Heart right ventricle (tissue), 16 donors: ENCODE results near the gene NPB. TPM values are rescaled to one million over a fixed set of nuclear protein-coding genes. Genes with fewer than 3 reads are reported as not detected.
A peak's percentile ranks its signal among the peaks of the same experiment; 100 is the strongest.

Experiments
- ATAC-seq, 8 donors: fragments of 200-7000 bp; cut with Tn5 transposase; one replicate each; pipeline ENCODE4 v1.9.1; 2020; ENCODE audit warnings: mild to moderate bottlenecking in 8 of 8, moderate library complexity in 8 of 8, moderate number of reproducible peaks in 1 of 8
- DNase-seq, 2 donors: peaks; one replicate each; pipeline ENCODE4 v3.0.0-alpha.2; 2020
- H3K27ac ChIP-seq, 10 donors: fragments of 200-600 bp; sonication (generic) in 2 of 10; one replicate each; pipeline versions ENCODE4 v1.5.0 to v1.8.0; 2020 to 2022; ENCODE audit warnings: mild to moderate bottlenecking in 3 of 10
- H3K27me3 ChIP-seq, 7 donors: fragments of 200-600 bp; one replicate each; pipeline ENCODE4 v1.8.0; 2021 to 2022; ENCODE audit warnings: mild to moderate bottlenecking in 2 of 7
- H3K36me3 ChIP-seq, 9 donors: fragments of 200-600 bp; sonication (generic) in 1 of 9; one replicate each; pipeline versions ENCODE4 v1.5.0 to v1.8.0; 2020 to 2022; ENCODE audit warnings: mild to moderate bottlenecking in 2 of 9
- H3K4me1 ChIP-seq, 9 donors: fragments of 200-600 bp; sonication (generic) in 1 of 9; one replicate each; pipeline versions ENCODE4 v1.5.0 to v1.8.0; 2020 to 2022; ENCODE audit warnings: mild to moderate bottlenecking in 4 of 9
- H3K4me3 ChIP-seq, 10 donors: fragments of 200-600 bp; sonication (generic) in 2 of 10; one replicate each; pipeline versions ENCODE4 v1.5.0 to v1.8.0; 2020 to 2022; ENCODE audit warnings: mild to moderate bottlenecking in 7 of 10, moderate library complexity in 2 of 10
- H3K9me3 ChIP-seq, 11 donors: fragments of 200-600 bp in 10 of 11; sonication (generic) in 2 of 11; one replicate each; pipeline versions ENCODE4 v1.5.0 to v1.8.0; 2013 to 2022; ENCODE audit warnings: mild to moderate bottlenecking in 2 of 11, control low read depth in 1 of 11, moderate library complexity in 1 of 11
- WGBS, 2 donors: extraction: QIAGEN DNeasy Blood & Tissue Kit; methylation state at CpG; one replicate each; pipeline ENCODE4 v1.1.7; 2013; ENCODE audit warnings: inconsistent platforms in 1 of 2; 5-methylcytosine and 5-hydroxymethylcytosine counted together
- intact Hi-C, 10 donors: fragments of 100-400 bp; cut with DNase I; formaldehyde crosslinking; loops; one replicate each; pipeline versions ENCODE4 v1.11.1 to v1.14.2; 2022
- polyA plus RNA-seq, 2 donors: library from polyadenylated mRNA; stranded (reverse); fragments of 200-250 nt; gene quantifications; one replicate each; pipeline ENCODE4 v1.2.3, GENCODE V29; 2013
- total RNA-seq, 10 donors: library from RNA; stranded (reverse); fragmentation: NEBNext Ultra II Directional in 3 of 10; extraction: Animal tissue kit (Norgen Biotek cat#: 25700) in 3 of 10; gene quantifications; one replicate each; pipeline versions ENCODE4 v1.2.1 to v1.2.4, GENCODE V29; 2021 to 2023
- TF ChIP-seq, protein P1 (sequence below), 9 donors: fragments of 200-600 bp; sonication (generic) in 2 of 9; IDR thresholded peaks; one replicate each; pipeline versions ENCODE4 v1.5.0 to v1.8.0; 2021 to 2022; ENCODE audit warnings: antibody characterized with exemption in 9 of 9, mild to moderate bottlenecking in 5 of 9, moderate library complexity in 1 of 9
- donor health status: Arrhythmogenic right ventricular cardiomyopathy.
- donor health status: ischemic (EF 13 %, LVEDD 7.1; RV severe dilation, severe dysfunction).
- donor health status: healthy with polysubstance abuse.
- donor health status: DM: no; HTN: yes; CAD: no.
- donor health status: DM: no; HTN: no; CAD: no.
- donor health status: ischemic (EF 25% LVEDD 6.9; RV normal size, moderate dysfunction).
- donor health status: ischemic (EF 25% LVEDD 5.7; RV mildly dilated, moderate dysfunction).
- donor health status: healthy.
- donor health status: DM: yes; HTN: yes; CAD: no.
- donor health status: Ischemic cardiomyopathy.
- donor health status: ischemic (EF 35%, LVEDD 5.7; RV mildly dilated, moderate dysfunction).
- donor health status: nonischemic (EF 11% LVEDD 7.7; RV severe dilation, severe dysfunction).
- donor health status: DM: yes; HTN: yes; CAD: no.
- donor health status: PGD.
- donor health status: ischemic (EF 29% LVEDD 5.4; RV normal size, mild dysfunction).
- donor health status: nonischemic (EF 23%, LVEDD 6.1; RV moderate dilation, normal function).

NPB gene
- total and polyA plus RNA-seq, 12 donors = 0.13 to 0.83 (median 0.42) TPM

DNA sequence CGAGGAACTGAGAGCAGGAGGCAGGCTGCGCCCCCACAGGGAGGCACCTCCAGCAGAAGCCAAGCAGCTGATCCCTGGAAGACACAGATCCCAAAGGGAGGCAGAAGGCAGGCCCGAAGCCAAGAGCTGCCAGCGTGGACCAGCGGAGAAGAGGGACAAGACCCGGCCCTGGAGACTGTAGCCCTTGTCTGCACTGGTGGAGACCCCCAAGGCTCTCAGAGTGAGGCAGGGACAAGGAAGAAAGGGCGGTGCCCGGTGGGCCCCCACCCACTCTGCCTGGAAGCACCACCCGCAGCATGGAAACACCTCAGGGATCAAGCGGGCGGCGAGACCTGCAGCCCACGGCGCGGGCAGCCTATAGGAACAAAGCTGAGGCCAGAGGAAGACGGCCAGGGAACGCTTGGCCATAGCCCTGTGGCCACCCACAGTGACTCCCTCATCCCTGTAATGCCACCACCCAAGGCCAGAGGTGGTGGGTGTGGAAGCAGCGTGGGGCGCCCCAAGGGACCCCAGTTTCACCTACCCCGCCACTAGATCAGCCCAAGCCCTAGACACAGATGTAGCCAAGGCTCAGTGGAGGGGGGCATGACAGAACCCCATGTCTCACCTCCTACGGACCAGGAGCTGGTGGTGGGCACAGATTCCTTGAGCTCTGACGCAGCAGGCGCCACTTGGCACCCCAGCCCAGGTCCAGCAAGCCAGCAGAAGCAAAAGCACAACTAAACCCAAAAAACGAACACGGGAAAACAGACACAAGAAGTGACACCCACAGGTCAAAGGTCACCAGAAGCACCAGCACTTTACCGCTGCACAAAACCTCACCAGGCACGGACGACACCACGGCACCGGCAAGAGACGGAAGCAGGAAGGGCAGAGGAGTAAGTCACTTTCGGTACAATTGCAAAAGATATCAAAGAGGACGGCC is 18.8 kb downstream of the NPB start:
- Histone ChIP-seq H3K27ac (peak overlapping the region in 1 of 10 donors; percentile 97), H3K4me3 (no peak overlapping the region), H3K9me3 (no peaks in the 10 kb centered on the region), H3K4me1 (peaks cover 24 to 91% (median 54%) of the 10 kb centered on the region in 9 donors), H3K27me3 (no peaks in the 10 kb centered on the region), H3K36me3 (peaks cover 0 to 42% (median 10%) of the 10 kb centered on the region in 9 donors)
- TF ChIP-seq, protein P1, sequence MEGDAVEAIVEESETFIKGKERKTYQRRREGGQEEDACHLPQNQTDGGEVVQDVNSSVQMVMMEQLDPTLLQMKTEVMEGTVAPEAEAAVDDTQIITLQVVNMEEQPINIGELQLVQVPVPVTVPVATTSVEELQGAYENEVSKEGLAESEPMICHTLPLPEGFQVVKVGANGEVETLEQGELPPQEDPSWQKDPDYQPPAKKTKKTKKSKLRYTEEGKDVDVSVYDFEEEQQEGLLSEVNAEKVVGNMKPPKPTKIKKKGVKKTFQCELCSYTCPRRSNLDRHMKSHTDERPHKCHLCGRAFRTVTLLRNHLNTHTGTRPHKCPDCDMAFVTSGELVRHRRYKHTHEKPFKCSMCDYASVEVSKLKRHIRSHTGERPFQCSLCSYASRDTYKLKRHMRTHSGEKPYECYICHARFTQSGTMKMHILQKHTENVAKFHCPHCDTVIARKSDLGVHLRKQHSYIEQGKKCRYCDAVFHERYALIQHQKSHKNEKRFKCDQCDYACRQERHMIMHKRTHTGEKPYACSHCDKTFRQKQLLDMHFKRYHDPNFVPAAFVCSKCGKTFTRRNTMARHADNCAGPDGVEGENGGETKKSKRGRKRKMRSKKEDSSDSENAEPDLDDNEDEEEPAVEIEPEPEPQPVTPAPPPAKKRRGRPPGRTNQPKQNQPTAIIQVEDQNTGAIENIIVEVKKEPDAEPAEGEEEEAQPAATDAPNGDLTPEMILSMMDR (IDR thresholded peaks at IDR 0.05) = no peak
- WGBS, 2 donors = 88 to 89% methylated on average over 33 of the region's 33 CpGs
- no peak for ATAC-seq
- intact Hi-C loops = loop anchor here in 1 of 10 donors (5.0 kb wide), 1 partner anchor 44 kb away; no protein-coding TSS in a partner anchor
- no peak for DNase-seq

DNA sequence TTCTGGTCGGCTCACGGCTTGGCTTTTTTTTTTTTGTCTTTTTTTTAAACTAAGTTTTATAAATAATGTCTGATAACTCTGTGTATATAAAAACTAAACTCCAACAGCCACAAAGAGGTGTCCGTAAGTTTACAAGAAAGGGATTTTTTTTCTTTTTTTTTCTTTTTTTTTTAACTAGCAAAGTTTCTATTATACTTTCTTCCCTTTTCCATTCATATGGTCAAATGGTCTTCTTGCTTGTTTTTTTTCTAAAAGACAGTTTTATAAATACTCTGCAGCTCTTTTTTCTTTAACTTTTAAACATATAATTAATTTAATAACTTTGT is 19.5 kb downstream of the NPB start:
- H3K27me3 ChIP-seq = no peaks in the 10 kb centered on the region
- H3K9me3 ChIP-seq = no peaks in the 10 kb centered on the region
- no peak overlapping the region for H3K4me3 ChIP-seq
- H3K27ac ChIP-seq = peak overlapping the region in 1 of 10 donors; percentile 97
- H3K36me3 ChIP-seq = peaks cover 0 to 42% (median 10%) of the 10 kb centered on the region in 9 donors
- TF ChIP-seq, protein P1 (IDR thresholded peaks at IDR 0.05) = no peak
- 82 to 87% methylated on average over 3 of the region's 3 CpGs for WGBS, 2 donors
- H3K4me1 ChIP-seq = peaks cover 28 to 91% (median 59%) of the 10 kb centered on the region in 9 donors
- intact Hi-C loops = loop anchor here in 1 of 10 donors (5.0 kb wide), 1 partner anchor 44 kb away; no protein-coding TSS in a partner anchor
- ATAC-seq (no peak), DNase-seq (no peak)

DNA sequence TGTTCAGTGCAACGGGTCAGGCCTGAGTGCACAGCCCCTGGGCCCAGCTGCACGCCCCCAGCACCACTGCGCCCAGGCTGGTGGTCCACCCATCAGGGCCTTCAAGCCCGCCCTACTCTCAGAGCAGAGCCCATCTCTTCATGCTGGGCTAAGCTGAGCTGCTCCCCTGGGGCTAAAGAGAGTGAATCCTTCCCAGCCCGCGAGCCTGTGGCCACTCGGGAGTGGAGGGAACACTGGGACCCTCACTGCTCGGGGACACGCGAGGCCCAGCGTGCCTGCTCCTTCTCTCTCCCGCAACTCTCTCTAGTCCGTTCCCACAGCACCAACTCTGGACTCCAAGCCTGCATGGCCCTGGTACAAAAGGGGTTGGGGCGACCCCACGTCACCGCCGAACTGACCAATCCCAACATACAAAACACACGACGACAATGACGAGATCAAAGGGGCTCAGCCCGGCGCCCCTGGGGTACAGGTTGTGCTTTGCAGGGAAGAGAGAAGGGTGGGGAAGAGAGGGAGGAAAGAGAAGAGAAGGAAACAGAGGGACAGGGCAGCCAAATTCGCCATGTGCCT is 20.0 kb downstream of the NPB start:
- WGBS, 2 donors = 94 to 96% methylated on average over 23 of the region's 23 CpGs
- H3K27ac ChIP-seq = peak overlapping the region in 1 of 10 donors; percentile 97
- no peak overlapping the region for H3K4me3 ChIP-seq

More for the DNA sequence above, 20.0 kb downstream of the NPB start:
- H3K36me3 ChIP-seq = peaks cover 0 to 42% (median 10%) of the 10 kb centered on the region in 9 donors
- DNase-seq (no peak), ATAC-seq (no peak)
- TF ChIP-seq, protein P1 (IDR thresholded peaks at IDR 0.05) = no peak
- intact Hi-C loops = loop anchor here in 1 of 10 donors (5.0 kb wide), 1 partner anchor 45 kb away; no protein-coding TSS in a partner anchor
- no peaks in the 10 kb centered on the region for H3K9me3 ChIP-seq
- H3K27me3 ChIP-seq = no peaks in the 10 kb centered on the region
- peaks cover 24 to 87% (median 56%) of the 10 kb centered on the region in 9 donors for H3K4me1 ChIP-seq
